Neural cell (in vitro differentiated cells): ENCODE results near the gene CNOT6. TPM values are rescaled to one million over a fixed set of nuclear protein-coding genes. Genes with fewer than 3 reads are reported as not detected.

ENCODE experiments used
- H2AFZ ChIP-seq: fragments of 200-600, 300-800 bp; sonication (generic), shearing (Covaris generic); 2 replicates; pipeline ENCODE4 v1.6.0; 2014; ENCODE audit warnings: low read depth, mild to moderate bottlenecking, antibody characterized with exemption, low read length, moderate library complexity
- H3F3A ChIP-seq: fragments of 200-600 bp; shearing (Covaris generic); 2 replicates; pipeline ENCODE4 v1.6.1; 2016; ENCODE audit warnings: mild to moderate bottlenecking, moderate library complexity, mixed read lengths, antibody characterized with exemption, low read length; ENCODE audit not compliant: insufficient read depth, poor library complexity, severe bottlenecking
- H3K27ac ChIP-seq: fragments of 200-600, 300-800 bp; sonication (generic), shearing (Covaris generic); 2 replicates; pipeline ENCODE4 v1.5.1; 2014; ENCODE audit warnings: mild to moderate bottlenecking, low read length, moderate library complexity
- H3K27me3 ChIP-seq: fragments of 300-800, 200-600 bp; sonication (generic), shearing (Covaris generic); 2 replicates; pipeline ENCODE4 v1.6.0; 2014; ENCODE audit warnings: mild to moderate bottlenecking, low read depth, low read length, moderate library complexity; ENCODE audit not compliant: insufficient read depth
- H3K36me3 ChIP-seq: fragments of 300-800, 200-600 bp; sonication (generic), shearing (Covaris generic); 2 replicates; pipeline ENCODE4 v1.5.1; 2014; ENCODE audit warnings: mild to moderate bottlenecking, antibody characterized with exemption, low read length, moderate library complexity; ENCODE audit not compliant: insufficient read depth
- H3K4me2 ChIP-seq: fragments of 300-800, 200-600 bp; sonication (generic), shearing (Covaris generic); 2 replicates; pipeline ENCODE4 v1.6.0; 2014; ENCODE audit warnings: mild to moderate bottlenecking, low read length
- H3K4me3 ChIP-seq: fragments of 300-800, 200-600 bp; sonication (generic), shearing (Covaris generic); 2 replicates; pipeline ENCODE4 v1.5.1; 2014; ENCODE audit warnings: mild to moderate bottlenecking, low read length, moderate library complexity
- H3K79me2 ChIP-seq: fragments of 200-600 bp; shearing (Covaris generic); replicated peaks from 2 replicates; pipeline ENCODE4 v1.6.0; 2014; ENCODE audit warnings: mild to moderate bottlenecking, low read length, moderate library complexity; ENCODE audit not compliant: insufficient read depth
- H3K9ac ChIP-seq: fragments of 300-800, 200-600 bp; sonication (generic), shearing (Covaris generic); 2 replicates; pipeline ENCODE4 v1.6.1; 2016; ENCODE audit warnings: mild to moderate bottlenecking, low read length, mixed read lengths
- H3K9me2 ChIP-seq: fragments of 200-600 bp; shearing (Covaris generic); 2 replicates; pipeline ENCODE4 v1.6.1; 2016; ENCODE audit warnings: mild to moderate bottlenecking, low read length, mixed read lengths; ENCODE audit not compliant: insufficient read depth
- H3K9me3 ChIP-seq: fragments of 200-600, 300-800 bp; sonication (generic), shearing (Covaris generic); 2 replicates; pipeline ENCODE4 v1.6.1; 2016; ENCODE audit warnings: mild to moderate bottlenecking, mixed run types, low read length, moderate library complexity, mixed read lengths
- H4K20me1 ChIP-seq: fragments of 200-600 bp; shearing (Covaris generic); 2 replicates; pipeline ENCODE4 v1.6.1; 2016; ENCODE audit warnings: mild to moderate bottlenecking, mixed run types; ENCODE audit not compliant: insufficient read depth
- CTCF ChIP-seq: fragments of 450-650 bp; IDR thresholded peaks from 2 replicates; pipeline ENCODE4 v1.5.1; 2014; ENCODE audit warnings: antibody characterized with exemption, mild to moderate bottlenecking, moderate library complexity; ENCODE audit not compliant: poor library complexity, severe bottlenecking
- EP300 ChIP-seq: fragments of 450-650 bp; conservative IDR thresholded peaks from 2 replicates; pipeline ENCODE4 v1.6.1; 2014; ENCODE audit warnings: antibody characterized with exemption, mild to moderate bottlenecking, moderate library complexity; ENCODE audit not compliant: poor library complexity, severe bottlenecking
- EZH2 ChIP-seq: fragments of 200-600, 300-800 bp; shearing (Covaris generic), sonication (generic); IDR thresholded peaks from 2 replicates; pipeline ENCODE4 v1.6.1; 2014; ENCODE audit warnings: antibody characterized with exemption, low read length, borderline replicate concordance, mild to moderate bottlenecking; ENCODE audit not compliant: insufficient read depth, poor library complexity, severe bottlenecking
- MXI1 ChIP-seq: fragments of 450-650 bp; conservative IDR thresholded peaks from 2 replicates; pipeline ENCODE4 v1.6.1; 2014; ENCODE audit warnings: antibody characterized with exemption, mild to moderate bottlenecking; ENCODE audit not compliant: poor library complexity, severe bottlenecking
- POLR2AphosphoS5 ChIP-seq: IDR thresholded peaks from 2 replicates; pipeline ENCODE4 v1.6.1; 2012
- RAD21 ChIP-seq: fragments of 450-650 bp; conservative IDR thresholded peaks from 2 replicates; pipeline ENCODE4 v1.6.1; 2014; ENCODE audit warnings: antibody characterized with exemption, mild to moderate bottlenecking, moderate library complexity
- REST ChIP-seq: IDR thresholded peaks from 2 replicates; pipeline ENCODE4 v1.6.1; 2012; ENCODE audit warnings: borderline replicate concordance
- SMC3 ChIP-seq: fragments of 450-650 bp; conservative IDR thresholded peaks from 2 replicates; pipeline ENCODE4 v1.6.1; 2014; ENCODE audit warnings: antibody characterized with exemption, mild to moderate bottlenecking, moderate library complexity; ENCODE audit not compliant: poor library complexity
- TAF1 ChIP-seq: IDR thresholded peaks from 2 replicates; pipeline ENCODE4 v1.6.1; 2012; ENCODE audit warnings: low read depth
- polyA plus RNA-seq: library from polyadenylated mRNA; depleted of rRNA; stranded (reverse); fragments of >200 nt; gene quantifications from 2 replicates; pipeline ENCODE4 v1.2.3, GENCODE V29; 2014

CNOT6 gene
- polyA plus RNA-seq, 1 donor from 2014 or later = 43.0 TPM

- Histone ChIP-seq H4K20me1 (no peaks in the 10 kb centered on the region), H3K4me2 (no peak overlapping the region), H2AFZ (no peak overlapping the region), H3F3A (no peaks in the 10 kb centered on the region), H3K36me3 (no peaks in the 10 kb centered on the region), H3K4me3 (no peak overlapping the region), H3K27me3 (no peaks in the 10 kb centered on the region), H3K9me2 (no peaks in the 10 kb centered on the region), H3K27ac (no peak overlapping the region), H3K79me2 (no peaks in the 10 kb centered on the region), H3K9ac (no peak overlapping the region), H3K9me3 (no peaks in the 10 kb centered on the region)
- no peak for TF ChIP-seq TAF1
- TF ChIP-seq MXI1 = no peak
- no peak for TF ChIP-seq POLR2AphosphoS5
- TF ChIP-seq CTCF = no peak
- TF ChIP-seq RAD21 = no peak
- TF ChIP-seq EP300 = no peak
- TF ChIP-seq EZH2 = no peak
- TF ChIP-seq SMC3 = no peak
- no peak for TF ChIP-seq REST
Measured at GRCh38 chr5:180467028-180467975, 26.9 kb upstream of the CNOT6 start.

- H4K20me1 ChIP-seq = no peaks in the 10 kb centered on the region
- no peak overlapping the region for H3K27ac ChIP-seq
- TF ChIP-seq EZH2 (no peak), POLR2AphosphoS5 (no peak), REST (no peak), TAF1 (no peak), CTCF (no peak), RAD21 (no peak), EP300 (no peak), SMC3 (no peak)
- no peak overlapping the region for H2AFZ ChIP-seq
- no peaks in the 10 kb centered on the region for H3K79me2 ChIP-seq
- H3K36me3 ChIP-seq = no peaks in the 10 kb centered on the region
- H3K9ac ChIP-seq = no peak overlapping the region
- H3F3A ChIP-seq = no peaks in the 10 kb centered on the region
- no peaks in the 10 kb centered on the region for H3K27me3 ChIP-seq
- H3K4me2 ChIP-seq = no peak overlapping the region
- H3K9me2 ChIP-seq = no peaks in the 10 kb centered on the region
- H3K9me3 ChIP-seq = no peaks in the 10 kb centered on the region
- no peak overlapping the region for H3K4me3 ChIP-seq
Measured at GRCh38 chr5:180467989-180468731, 26.0 kb upstream of the CNOT6 start.
